CD14-positive monocyte (primary cell): ENCODE measurements around the gene OR6C76. TPM values are rescaled to one million over a fixed set of nuclear protein-coding genes. Genes with fewer than 3 reads are reported as not detected.

ENCODE experiments used
- DNase-seq, 3 donors: peaks; one replicate each; pipeline ENCODE4 v3.0.0-alpha.2; 2011 to 2022
- H2AFZ ChIP-seq: 2 replicates; pipeline ENCODE4 v1.6.0; 2012; ENCODE audit warnings: mild to moderate bottlenecking, low read depth, low read length, inconsistent platforms; ENCODE audit not compliant: insufficient read depth, poor library complexity, severe bottlenecking
- H3K27ac ChIP-seq, 2 donors: 1 replicate in 1 of 2; 2 replicates in 1 of 2; pipeline ENCODE4 v1.5.1; 2012 to 2013; ENCODE audit warnings: low read length in 2 of 2, control low read depth in 1 of 2, inconsistent platforms in 1 of 2, low read depth in 1 of 2, mild to moderate bottlenecking in 1 of 2
- H3K27me3 ChIP-seq, 2 donors: one replicate each; pipeline versions ENCODE4 v1.6.0 to v1.6.1; 2011 to 2013; ENCODE audit warnings: low read length in 2 of 2; ENCODE audit not compliant: control insufficient read depth in 2 of 2, insufficient read depth in 2 of 2
- H3K36me3 ChIP-seq, 2 donors: replicated peaks in 1 of 2; 1 replicate in 1 of 2; 2 replicates in 1 of 2; pipeline versions ENCODE4 v1.5.1 to v1.6.1; 2012 to 2013; ENCODE audit warnings: low read length in 2 of 2, control low read depth in 1 of 2, inconsistent platforms in 1 of 2, mild to moderate bottlenecking in 1 of 2; ENCODE audit not compliant: insufficient read depth in 2 of 2, control insufficient read depth in 1 of 2
- H3K4me1 ChIP-seq, 2 donors: 1 replicate in 1 of 2; 2 replicates in 1 of 2; pipeline versions ENCODE4 v1.5.1 to v1.6.1; 2012 to 2013; ENCODE audit warnings: low read length in 2 of 2, control low read depth in 1 of 2, inconsistent platforms in 1 of 2, mild to moderate bottlenecking in 1 of 2, moderate library complexity in 1 of 2; ENCODE audit not compliant: insufficient read depth in 2 of 2, control insufficient read depth in 1 of 2
- H3K4me2 ChIP-seq: replicated peaks from 2 replicates; pipeline ENCODE3; 2012; ENCODE audit warnings: low read length, moderate library complexity, mild to moderate bottlenecking; ENCODE audit not compliant: poor library complexity, severe bottlenecking; ENCODE audit errors: extremely low read depth
- H3K4me3 ChIP-seq, 3 experiments: fragments of 200-600 bp in 1 of 3; sonication (generic) in 1 of 3; replicated peaks in 1 of 3; 1 replicate in 2 of 3; 2 replicates in 1 of 3; pipeline ENCODE4 v1.5.1; 2011 to 2013; ENCODE audit warnings: low read length in 3 of 3, mild to moderate bottlenecking in 3 of 3, control low read depth in 2 of 3, low read depth in 2 of 3, inconsistent platforms in 1 of 3, moderate library complexity in 1 of 3
- H3K79me2 ChIP-seq: 2 replicates; pipeline ENCODE4 v1.6.0; 2012; ENCODE audit warnings: mild to moderate bottlenecking, control low read depth, inconsistent platforms, low read length, moderate library complexity; ENCODE audit not compliant: insufficient read depth
- H3K9ac ChIP-seq: 2 replicates; pipeline ENCODE4 v1.6.0; 2017; ENCODE audit warnings: low read length, mild to moderate bottlenecking; ENCODE audit not compliant: insufficient read depth, poor library complexity, severe bottlenecking
- H3K9me3 ChIP-seq, 2 donors: replicated peaks in 1 of 2; 1 replicate in 1 of 2; 2 replicates in 1 of 2; pipeline versions ENCODE4 v1.5.1 to v1.6.1; 2012 to 2013; ENCODE audit warnings: low read length in 2 of 2, control low read depth in 1 of 2; ENCODE audit not compliant: control insufficient read depth in 1 of 2, insufficient read depth in 1 of 2
- H4K20me1 ChIP-seq: 2 replicates; pipeline ENCODE4 v1.6.0; 2012; ENCODE audit warnings: mild to moderate bottlenecking, low read length, control low read depth, moderate library complexity; ENCODE audit not compliant: insufficient read depth
- H3K27ac Mint-ChIP-seq, 7 donors: one replicate each; pipeline ENCODE4 v1.8.0; 2020; ENCODE audit warnings: mild to moderate bottlenecking in 7 of 7, mixed read lengths in 7 of 7, moderate library complexity in 6 of 7, inconsistent platforms in 2 of 7
- H3K27me3 Mint-ChIP-seq, 3 donors: one replicate each; pipeline ENCODE4 v1.8.0; 2021 to 2022; ENCODE audit warnings: low read depth in 3 of 3, mild to moderate bottlenecking in 3 of 3, mixed read lengths in 3 of 3, moderate library complexity in 3 of 3, inconsistent platforms in 1 of 3
- H3K36me3 Mint-ChIP-seq, 2 donors: one replicate each; pipeline ENCODE4 v1.8.0; 2020; ENCODE audit warnings: mixed read lengths in 2 of 2, inconsistent platforms in 1 of 2, mild to moderate bottlenecking in 1 of 2
- H3K4me1 Mint-ChIP-seq: one replicate; pipeline ENCODE4 v1.8.0; 2020; ENCODE audit warnings: mild to moderate bottlenecking, mixed read lengths
- H3K4me3 Mint-ChIP-seq, 2 donors: one replicate each; pipeline ENCODE4 v1.8.0; 2020; ENCODE audit warnings: mild to moderate bottlenecking in 2 of 2, mixed read lengths in 2 of 2, moderate library complexity in 1 of 2
- H3K9me3 Mint-ChIP-seq, 7 donors: one replicate each; pipeline ENCODE4 v1.8.0; 2020 to 2022; ENCODE audit warnings: mixed read lengths in 7 of 7, mild to moderate bottlenecking in 6 of 7, moderate library complexity in 6 of 7, inconsistent platforms in 2 of 7
- WGBS: methylation state at CpG from one replicate; pipeline ENCODE4 v1.1.5; 2013; ENCODE audit warnings: missing lambda C conversion rate; ENCODE audit not compliant: insufficient coverage; 5-methylcytosine and 5-hydroxymethylcytosine counted together
- intact Hi-C, 2 donors: fragments of 100-400 bp; cut with micrococcal nuclease; formaldehyde crosslinking; loops; one replicate each; pipeline versions ENCODE4 v1.15.0 to v1.15.1; 2023
- polyA minus RNA-seq: library from RNA; depleted of rRNA, polyadenylated mRNA; stranded (reverse); fragments of >200 nt; gene quantifications from 2 replicates; pipeline ENCODE4 v1.2.3, GENCODE V29; 2012
- polyA plus RNA-seq, 3 donors: library from polyadenylated mRNA; depleted of rRNA in 1 of 3; unstranded in 2 of 3; stranded (reverse) in 1 of 3; fragments of 300-500 nt in 2 of 3; fragments of >200 nt in 1 of 3; fragmentation: Illumina TruSeq in 2 of 3; gene quantifications; 1 replicate in 2 of 3; 2 replicates in 1 of 3; pipeline ENCODE4 v1.2.3, GENCODE V29; 2012 to 2021
- total RNA-seq, 12 experiments: library from RNA in 1 of 12; stranded (reverse) in 1 of 12; fragments of 120-200 nt in 1 of 12; gene quantifications; one replicate each; pipeline ENCODE4 v1.2.4 and lab custom pipeline; 2013 to 2026; ENCODE audit warnings: mixed read lengths in 6 of 12, inconsistent platforms in 1 of 12
- TF ChIP-seq, protein P1 (sequence below): fragments of 200-600 bp; IDR thresholded peaks from one replicate; pipeline ENCODE4 v1.8.0; 2022; ENCODE audit warnings: antibody characterized with exemption, mild to moderate bottlenecking

The OR6C76 gene
- total RNA-seq (2013), result not detected
- polyA plus RNA-seq (not detected), polyA minus RNA-seq (not detected in 2 replicates), total RNA-seq (lab: John Stamatoyannopoulos, UW) (0 to 0.46 (median 0) reads per million in 11 experiments)

DNA sequence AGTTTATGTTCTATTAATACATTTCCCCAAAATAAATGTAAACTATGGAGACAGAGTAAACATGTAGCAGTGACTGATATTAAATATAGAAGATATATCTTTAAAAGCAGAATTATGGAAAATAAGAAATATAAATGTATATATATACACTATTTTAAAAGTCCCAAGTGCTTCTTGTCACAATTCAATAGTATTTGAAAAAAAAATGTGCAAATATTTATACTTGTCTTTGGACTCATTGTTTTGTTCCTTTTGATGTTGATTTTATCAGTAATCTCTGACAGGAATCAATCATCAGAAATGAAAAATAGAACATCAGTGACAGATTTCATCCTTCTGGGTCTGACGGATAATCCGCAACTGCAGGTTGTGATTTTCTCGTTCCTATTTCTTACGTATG is at the start of gene OR6C76:
OR6C76 (plus strand) TSS at position 301 of the 400 bp plus-strand sequence; CDS start at position 301, 0 bp downstream.
- no peaks in the 10 kb centered on the region for H4K20me1 ChIP-seq
- no peaks in the 10 kb centered on the region for H3K36me3 ChIP-seq
- H3K9me3 ChIP-seq, result no peaks in the 10 kb centered on the region
- no peak within 1 kb of the TSS for H3K4me2 ChIP-seq
- H3K27ac ChIP-seq, result no peak within 1 kb of the TSS
- Mint-ChIP-seq H3K36me3 (no peaks in the 10 kb centered on the region), H3K9me3 (peaks cover 0 to 3% (median 0%) of the 10 kb centered on the region in 7 donors), H3K27me3 (peaks cover 0 to 5% (median 1%) of the 10 kb centered on the region in 3 donors), H3K4me3 (peak within 1 kb of the TSS in 1 of 2 donors; percentile 8), H3K27ac (no peak within 1 kb of the TSS), H3K4me1 (peaks cover 4% of the 10 kb centered on the region)
- peaks cover 0 to 2% of the 10 kb centered on the region in 2 donors for H3K4me1 ChIP-seq
- H2AFZ ChIP-seq, result no peak within 1 kb of the TSS
- no CpG with 5 or more reads among the region's 4 CpGs for WGBS
- no peak within 1 kb of the TSS for H3K4me3 ChIP-seq
- no peaks in the 10 kb centered on the region for H3K79me2 ChIP-seq
- TF ChIP-seq, protein P1, sequence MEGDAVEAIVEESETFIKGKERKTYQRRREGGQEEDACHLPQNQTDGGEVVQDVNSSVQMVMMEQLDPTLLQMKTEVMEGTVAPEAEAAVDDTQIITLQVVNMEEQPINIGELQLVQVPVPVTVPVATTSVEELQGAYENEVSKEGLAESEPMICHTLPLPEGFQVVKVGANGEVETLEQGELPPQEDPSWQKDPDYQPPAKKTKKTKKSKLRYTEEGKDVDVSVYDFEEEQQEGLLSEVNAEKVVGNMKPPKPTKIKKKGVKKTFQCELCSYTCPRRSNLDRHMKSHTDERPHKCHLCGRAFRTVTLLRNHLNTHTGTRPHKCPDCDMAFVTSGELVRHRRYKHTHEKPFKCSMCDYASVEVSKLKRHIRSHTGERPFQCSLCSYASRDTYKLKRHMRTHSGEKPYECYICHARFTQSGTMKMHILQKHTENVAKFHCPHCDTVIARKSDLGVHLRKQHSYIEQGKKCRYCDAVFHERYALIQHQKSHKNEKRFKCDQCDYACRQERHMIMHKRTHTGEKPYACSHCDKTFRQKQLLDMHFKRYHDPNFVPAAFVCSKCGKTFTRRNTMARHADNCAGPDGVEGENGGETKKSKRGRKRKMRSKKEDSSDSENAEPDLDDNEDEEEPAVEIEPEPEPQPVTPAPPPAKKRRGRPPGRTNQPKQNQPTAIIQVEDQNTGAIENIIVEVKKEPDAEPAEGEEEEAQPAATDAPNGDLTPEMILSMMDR, result no peak
- intact Hi-C loops, result no loop called here
- no peak within 1 kb of the TSS for H3K9ac ChIP-seq
- no peaks in the 10 kb centered on the region for H3K27me3 ChIP-seq
- DNase-seq, result no peak

DNA sequence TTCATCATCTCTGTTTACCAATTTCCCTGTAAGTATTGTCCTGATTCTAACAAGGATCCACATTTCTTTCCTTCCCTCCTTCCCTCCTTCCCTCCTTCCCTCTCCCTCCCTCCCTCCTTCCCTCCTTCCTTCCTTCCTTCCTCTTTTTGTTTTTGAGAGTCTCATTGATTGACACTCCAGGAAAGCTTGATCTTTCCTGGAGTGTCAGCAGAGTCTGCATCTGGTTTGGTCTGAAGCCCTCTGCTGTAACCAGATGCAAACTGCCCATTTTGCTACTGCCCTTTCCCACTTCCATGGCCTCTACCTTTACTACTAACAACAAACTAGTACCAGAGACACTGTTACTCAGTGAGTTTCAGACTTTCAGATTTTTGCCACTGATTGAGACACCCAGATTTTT is 40.2 kb upstream of the OR6C76 start:
- no peak overlapping the region for H3K4me3 Mint-ChIP-seq
- H3K27me3 Mint-ChIP-seq, result peaks cover 0 to 7% (median 0%) of the 10 kb centered on the region in 3 donors
- H3K9ac ChIP-seq, result no peak overlapping the region
- no peaks in the 10 kb centered on the region for H3K79me2 ChIP-seq
- H3K27me3 ChIP-seq, result no peaks in the 10 kb centered on the region
- H3K36me3 Mint-ChIP-seq, result no peaks in the 10 kb centered on the region
- no peaks in the 10 kb centered on the region for H3K4me1 ChIP-seq
- H3K4me3 ChIP-seq, result no peak overlapping the region
- intact Hi-C loops, result no loop called here
- H3K9me3 Mint-ChIP-seq, result no peaks in the 10 kb centered on the region
- H3K4me1 Mint-ChIP-seq, result no peaks in the 10 kb centered on the region
- DNase-seq, result no peak
- H2AFZ ChIP-seq, result no peak overlapping the region
- no peak overlapping the region for H3K27ac ChIP-seq
- H4K20me1 ChIP-seq, result no peaks in the 10 kb centered on the region
- H3K9me3 ChIP-seq, result no peaks in the 10 kb centered on the region
- TF ChIP-seq, protein P1, result no peak
- no peaks in the 10 kb centered on the region for H3K36me3 ChIP-seq
- no peak overlapping the region for H3K27ac Mint-ChIP-seq
- H3K4me2 ChIP-seq, result no peak overlapping the region
